Measurements from ENCODE around the gene DOP1B. TPM values are rescaled to one million over a fixed set of nuclear protein-coding genes. Genes with fewer than 3 reads are reported as not detected.
"Not testable (repeated sequence)": the region's sequence is repeated elsewhere in the genome, so short reads cannot be mapped to it uniquely, and the experiment has no call there.

DOP1B gene
- total and polyA plus RNA-seq, 10 of the 15 experiments (the other 5 are each of a cell fraction or from before 2014, with no cell fraction given): 1.2 to 12.2 (median 4.3) TPM

GRCh38 chr21:36129219-36129618, 27.4 kb upstream of the DOP1B start:
- ChIA-PET POLR2A (no interaction called here), CTCF (no interaction called here), RAD21 (ENCODE audit: unreplicated experiment) (no interaction called here), SMC1A (ENCODE audit: uncharacterized antibody, unreplicated experiment) (no interaction called here)
- WGBS (ENCODE audit: insufficient coverage, insufficient replicate concordance, low lambda C conversion rate, missing lambda C conversion rate): 91% methylated on average over 2 of the region's 2 CpGs
- FAIRE-seq (no peak), DNase-seq (ENCODE audit: low read depth, low spot score) (no peak), ATAC-seq (no peak)
- no TSS peak for BruUV-seq (replicated peaks)
- no peaks in the 10 kb centered on the region for H3K9me3 ChIP-seq (replicated peaks; ENCODE audit: control insufficient read depth, insufficient read depth, low read length)
- H3K9ac ChIP-seq (ENCODE audit: control insufficient read depth, insufficient read depth, low read length): no peak overlapping the region
- H3K4me2 ChIP-seq (ENCODE audit: control insufficient read depth, insufficient read depth): no peak overlapping the region
- no peak overlapping the region for H3K4me3 ChIP-seq
- peaks cover 5% of the 10 kb centered on the region; the same call in 1 of the 2 replicates for H3K4me1 ChIP-seq (ENCODE audit: control insufficient read depth, insufficient read depth, low read length)
- H3K36me3 ChIP-seq (ENCODE audit: control insufficient read depth in 2 of 2, insufficient read depth in 2 of 2, low read length in 1 of 2): no peaks in the 10 kb centered on the region
- H3K27ac ChIP-seq (ENCODE audit: control insufficient read depth, insufficient read depth): no peak overlapping the region
- peaks cover 0 to 1% of the 10 kb centered on the region in 2 experiments; a peak in 1 of 4 replicates for H3K27me3 ChIP-seq (replicated peaks in 1 of 2; ENCODE audit: control insufficient read depth in 2 of 2, insufficient read depth in 2 of 2, low read length in 1 of 2)
- intact Hi-C loops (cut with micrococcal nuclease; ENCODE audit: unreplicated experiment) (no loop called here), in situ Hi-C loops (cut with MboI) (no loop called here)
- H2AFZ ChIP-seq (ENCODE audit: control insufficient read depth, low read depth, low read length): no peak overlapping the region
- H3K79me2 ChIP-seq (ENCODE audit: control insufficient read depth, insufficient read depth, low read length): no peaks in the 10 kb centered on the region
- H4K20me1 ChIP-seq (ENCODE audit: control insufficient read depth, insufficient read depth): no peaks in the 10 kb centered on the region
- TF ChIP-seq FOXK2 (IDR thresholded peaks at IDR 0.05): no peak
- no peak for TF ChIP-seq KLF5 (IDR thresholded peaks at IDR 0.05; ENCODE audit: partially characterized antibody)
- no peak for TF ChIP-seq ZBTB33 (IDR thresholded peaks at IDR 0.05)
- TF ChIP-seq SP1 (IDR thresholded peaks at IDR 0.05; ENCODE audit: low read depth, low read length): no peak

- CTCF ChIA-PET; FAIRE-seq; H3K27me3 ChIP-seq (replicated peaks in 1 of 2; ENCODE audit: control insufficient read depth in 2 of 2, insufficient read depth in 2 of 2, low read length in 1 of 2); RAD21 ChIA-PET (ENCODE audit: unreplicated experiment); DNase-seq (ENCODE audit: low read depth, low spot score); H3K9me3 ChIP-seq (replicated peaks; ENCODE audit: control insufficient read depth, insufficient read depth, low read length); H3K79me2 ChIP-seq (ENCODE audit: control insufficient read depth, insufficient read depth, low read length); H3K27ac ChIP-seq (ENCODE audit: control insufficient read depth, insufficient read depth); H2AFZ ChIP-seq (ENCODE audit: control insufficient read depth, low read depth, low read length); H4K20me1 ChIP-seq (ENCODE audit: control insufficient read depth, insufficient read depth); BruUV-seq (replicated peaks); ATAC-seq; in situ Hi-C loops (cut with MboI); H3K4me3 ChIP-seq; H3K36me3 ChIP-seq (ENCODE audit: control insufficient read depth in 2 of 2, insufficient read depth in 2 of 2, low read length in 1 of 2); H3K9ac ChIP-seq (ENCODE audit: control insufficient read depth, insufficient read depth, low read length); intact Hi-C loops (cut with micrococcal nuclease; ENCODE audit: unreplicated experiment); POLR2A ChIA-PET; SMC1A ChIA-PET (ENCODE audit: uncharacterized antibody, unreplicated experiment): not testable (repeated sequence)
- Histone ChIP-seq H3K4me1 (ENCODE audit: control insufficient read depth, insufficient read depth, low read length) (peaks cover 13% of the 10 kb centered on the region), H3K4me2 (ENCODE audit: control insufficient read depth, insufficient read depth) (peak overlapping the region; percentile 17; the same call in 1 of the 2 replicates)
- 11% methylated on average over 8 of the region's 18 CpGs for WGBS (ENCODE audit: insufficient coverage, insufficient replicate concordance, low lambda C conversion rate, missing lambda C conversion rate)
These were observed 26.2 kb upstream of the DOP1B start for GRCh38 chr21:36130414-36130762.

- H3K36me3 ChIP-seq (ENCODE audit: control insufficient read depth in 2 of 2, insufficient read depth in 2 of 2, low read length in 1 of 2); intact Hi-C loops (cut with micrococcal nuclease; ENCODE audit: unreplicated experiment); H3K4me3 ChIP-seq; H2AFZ ChIP-seq (ENCODE audit: control insufficient read depth, low read depth, low read length); H3K9ac ChIP-seq (ENCODE audit: control insufficient read depth, insufficient read depth, low read length); SMC1A ChIA-PET (ENCODE audit: uncharacterized antibody, unreplicated experiment); ATAC-seq; H3K27ac ChIP-seq (ENCODE audit: control insufficient read depth, insufficient read depth); POLR2A ChIA-PET; BruUV-seq (replicated peaks); CTCF ChIA-PET; H3K9me3 ChIP-seq (replicated peaks; ENCODE audit: control insufficient read depth, insufficient read depth, low read length); H4K20me1 ChIP-seq (ENCODE audit: control insufficient read depth, insufficient read depth); in situ Hi-C loops (cut with MboI); H3K79me2 ChIP-seq (ENCODE audit: control insufficient read depth, insufficient read depth, low read length); DNase-seq (ENCODE audit: low read depth, low spot score); RAD21 ChIA-PET (ENCODE audit: unreplicated experiment); H3K27me3 ChIP-seq (replicated peaks in 1 of 2; ENCODE audit: control insufficient read depth in 2 of 2, insufficient read depth in 2 of 2, low read length in 1 of 2): not testable (repeated sequence)
- peak; percentile 81 for FAIRE-seq
- H3K4me1 ChIP-seq (ENCODE audit: control insufficient read depth, insufficient read depth, low read length): peaks cover 13% of the 10 kb centered on the region
- WGBS (ENCODE audit: insufficient coverage, insufficient replicate concordance, low lambda C conversion rate, missing lambda C conversion rate): 98% methylated on average over 5 of the region's 5 CpGs
- H3K4me2 ChIP-seq (ENCODE audit: control insufficient read depth, insufficient read depth): peak overlapping the region; percentile 17; the same call in 1 of the 2 replicates
These were observed 25.8 kb upstream of the DOP1B start for GRCh38 chr21:36130839-36131238.
